NOMO-1 treated with DMSO at 0.1 percent for 48 hours (cell line): Measurements from ENCODE around the gene RIN3.

ENCODE experiments used
- DNase-seq: peaks from one replicate; lab custom pipeline; 2025; ENCODE audit not compliant: unreplicated experiment; lab: John Stamatoyannopoulos, UW

Gene RIN3

GRCh38 chr14:92486881-92487280, 26.7 kb upstream of the RIN3 start:
- DNase-seq: no peak

- DNase-seq: no peak
These were observed 26.0 kb upstream of the RIN3 start for GRCh38 chr14:92487513-92488133.

- no peak for DNase-seq
These were observed 24.0 kb upstream of the RIN3 start for GRCh38 chr14:92489394-92490238.

GRCh38 chr14:92490239-92490959, 23.2 kb upstream of the RIN3 start:
- no peak for DNase-seq

GRCh38 chr14:92491782-92492181, 21.8 kb upstream of the RIN3 start:
- DNase-seq: no peak

- no peak for DNase-seq
These were observed 21.3 kb upstream of the RIN3 start for GRCh38 chr14:92492258-92492657.

- DNase-seq: no peak
These were observed 20.6 kb upstream of the RIN3 start for GRCh38 chr14:92493024-92493423.

- no peak for DNase-seq
These were observed 20.1 kb upstream of the RIN3 start for GRCh38 chr14:92493492-92493891.

- peak; percentile 78 for DNase-seq
These were observed 19.1 kb upstream of the RIN3 start for GRCh38 chr14:92494512-92494911.

GRCh38 chr14:92495027-92495426, 18.6 kb upstream of the RIN3 start:
- peak; percentile 57 for DNase-seq

GRCh38 chr14:92496191-92496857, 17.3 kb upstream of the RIN3 start:
- no peak for DNase-seq

- DNase-seq: no peak
These were observed 16.2 kb upstream of the RIN3 start for GRCh38 chr14:92497391-92497790.

- DNase-seq: no peak
These were observed 14.3 kb upstream of the RIN3 start for GRCh38 chr14:92499234-92499633.

GRCh38 chr14:92500491-92500941, 13.1 kb upstream of the RIN3 start:
- DNase-seq: no peak

GRCh38 chr14:92501891-92502351, 11.7 kb upstream of the RIN3 start:
- DNase-seq: no peak

- no peak for DNase-seq
These were observed 10.9 kb upstream of the RIN3 start for GRCh38 chr14:92502541-92503286.

GRCh38 chr14:92503756-92504491, 9.7 kb upstream of the RIN3 start:
- peak; percentile 11 for DNase-seq

- no peak for DNase-seq
These were observed 7.8 kb upstream of the RIN3 start for GRCh38 chr14:92505826-92506225.

- no peak for DNase-seq
These were observed 7.3 kb upstream of the RIN3 start for GRCh38 chr14:92506231-92506630.
